Right lobe of liver (tissue), 6 donors: Measurements from ENCODE around the gene GPR84. TPM values are rescaled to one million over a fixed set of nuclear protein-coding genes. Genes with fewer than 3 reads are reported as not detected.

Experiments used
- ATAC-seq, 4 donors: fragments of 200-7000 bp; cut with Tn5 transposase; one replicate each; pipeline ENCODE4 v1.9.1; 2020; ENCODE audit warnings: mild to moderate bottlenecking in 4 of 4, moderate library complexity in 4 of 4
- DNase-seq, 3 donors: peaks; one replicate each; pipeline ENCODE4 v3.0.0-alpha.2; 2020
- H3K27ac ChIP-seq, 3 donors: fragments of 200-600 bp; one replicate each; pipeline ENCODE4 v1.8.0; 2022
- H3K27me3 ChIP-seq, 2 donors: fragments of 200-600 bp; one replicate each; pipeline ENCODE4 v1.8.0; 2022
- H3K36me3 ChIP-seq, 4 donors: fragments of 200-600 bp; sonication (generic) in 1 of 4; one replicate each; pipeline versions ENCODE4 v1.5.1 to v1.8.0; 2017 to 2022; ENCODE audit warnings: control low read depth in 1 of 4
- H3K4me1 ChIP-seq, 4 donors: fragments of 200-600 bp; sonication (generic) in 1 of 4; one replicate each; pipeline versions ENCODE4 v1.5.1 to v1.8.0; 2017 to 2022; ENCODE audit warnings: control low read depth in 1 of 4
- H3K4me3 ChIP-seq, 3 donors: fragments of 200-600 bp; one replicate each; pipeline ENCODE4 v1.8.0; 2022
- H3K9me3 ChIP-seq, 4 donors: fragments of 200-600 bp; sonication (generic) in 1 of 4; one replicate each; pipeline versions ENCODE4 v1.5.1 to v1.8.0; 2017 to 2022; ENCODE audit warnings: control low read depth in 1 of 4
- CTCF ChIP-seq, 4 donors: fragments of 200-600 bp in 3 of 4; fragments of 450-650 bp in 1 of 4; IDR thresholded peaks; one replicate each; pipeline versions ENCODE4 v1.5.1 to v1.8.0; 2016 to 2022; ENCODE audit warnings: antibody characterized with exemption in 4 of 4, mild to moderate bottlenecking in 2 of 4
- POLR2A ChIP-seq: fragments of 450-650 bp; IDR thresholded peaks from one replicate; pipeline ENCODE4 v1.6.1; 2017; ENCODE audit warnings: antibody characterized with exemption, mild to moderate bottlenecking
- WGBS: methylation state at CpG from one replicate; pipeline ENCODE4 v1.1.6; 2018; ENCODE audit warnings: low coverage, low lambda C conversion rate; ENCODE audit not compliant: insufficient coverage; ENCODE audit errors: missing lambda C conversion rate; 5-methylcytosine and 5-hydroxymethylcytosine counted together
- intact Hi-C, 2 donors: fragments of 100-400 bp; cut with DNase I; formaldehyde crosslinking; loops; one replicate each; pipeline versions ENCODE4 v1.11.2 to v1.14.1; 2022
- total RNA-seq, 6 experiments: library from RNA; depleted of rRNA in 2 of 6; stranded (reverse); fragments of >200 nt in 2 of 6; fragmentation: NEBNext Ultra II Directional in 3 of 6; extraction: Animal tissue kit (Norgen Biotek cat#: 25700) in 3 of 6; gene quantifications; one replicate each; pipeline versions ENCODE4 v1.1.0 to v1.2.4, GENCODE V29; 2016 to 2023
- donor health status: DM: no; HTN: yes; CAD: no.
- donor health status: DM: no; HTN: no; CAD: no.
- donor health status: DM: no; HTN: no; CAD: no.
- donor health status: DM: no; HTN: yes; CAD: no.
- donor health status: DM: no; HTN: yes; CAD: no.

Gene GPR84
- total RNA-seq, 6 experiments from 2014 or later, result 0.35 TPM; not detected in 5

GRCh38 chr12:54405106-54405505 lies 40.8 kb upstream of the GPR84 start:
- no peaks in the 10 kb centered on the region for H3K4me1 ChIP-seq
- no peaks in the 10 kb centered on the region for H3K9me3 ChIP-seq
- H3K27ac ChIP-seq, result no peak overlapping the region
- intact Hi-C loops, result no loop called here
- 81% methylated on average over 3 of the region's 10 CpGs for WGBS
- ATAC-seq (no peak), DNase-seq (no peak)
- peaks cover 10 to 88% (median 49%) of the 10 kb centered on the region in 4 donors for H3K36me3 ChIP-seq
- H3K4me3 ChIP-seq, result no peak overlapping the region
- no peaks in the 10 kb centered on the region for H3K27me3 ChIP-seq
- no peak for TF ChIP-seq CTCF (IDR thresholded peaks at IDR 0.05)
- TF ChIP-seq POLR2A, result no peak

DNA sequence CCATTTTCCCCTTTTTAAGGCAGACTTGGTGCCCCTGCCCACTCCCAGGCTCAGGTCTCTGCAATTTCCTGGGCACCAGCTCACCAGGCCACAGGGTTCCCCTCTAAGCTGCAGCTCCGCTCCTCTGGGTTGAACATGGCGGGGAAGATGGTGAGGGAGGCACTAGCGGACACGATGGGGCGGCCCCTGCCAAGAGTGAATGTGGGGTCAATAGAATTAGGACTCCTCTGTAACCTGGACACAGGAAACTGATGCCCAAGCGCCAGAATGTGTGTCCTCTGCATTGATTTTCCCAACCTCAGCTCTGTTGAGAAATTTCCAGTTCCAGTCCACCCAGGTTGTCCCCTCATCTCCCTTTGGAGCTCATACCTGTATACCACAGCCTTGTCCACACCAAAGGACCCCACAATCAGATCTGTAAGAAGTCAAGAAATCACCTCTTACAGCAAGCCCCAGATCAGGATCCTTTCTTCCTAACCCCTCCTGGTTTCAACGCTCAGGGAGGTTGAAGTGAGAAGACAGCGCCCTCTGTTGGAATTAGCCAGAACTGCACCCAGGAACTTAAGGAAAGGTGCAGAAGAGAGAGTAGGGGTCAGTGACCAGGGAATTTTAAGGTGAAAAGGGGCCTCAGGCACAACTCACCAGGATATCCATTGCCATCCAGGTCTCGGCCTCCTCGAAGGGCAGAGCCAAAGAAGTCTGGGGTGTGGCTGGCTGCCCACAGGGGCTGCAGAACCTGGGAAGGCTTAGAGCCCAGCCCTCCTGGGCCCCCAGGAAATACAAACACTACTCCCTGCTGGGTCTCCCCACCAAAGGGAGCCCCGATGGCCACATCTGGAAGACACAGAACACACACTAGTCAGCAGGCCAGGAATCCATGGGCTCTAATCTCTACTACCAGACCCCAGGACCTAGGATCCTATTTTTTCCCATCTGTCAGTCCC lies 40.0 kb upstream of the GPR84 start:
- ATAC-seq (peak; percentile 26 to 64 (median 47)), DNase-seq (no peak)
- H3K27ac ChIP-seq, result no peak overlapping the region

GRCh38 chr12:54401119-54401518 lies 36.8 kb upstream of the GPR84 start:
- no peak for ATAC-seq
- intact Hi-C loops, result loop anchor here in 1 of 2 donors (5.0 kb wide), 1 partner anchor 36 kb away; no protein-coding TSS in a partner anchor
- Histone ChIP-seq H3K36me3 (peaks cover 27 to 98% (median 60%) of the 10 kb centered on the region in 4 donors), H3K4me3 (no peak overlapping the region), H3K9me3 (no peaks in the 10 kb centered on the region), H3K27ac (no peak overlapping the region), H3K27me3 (no peaks in the 10 kb centered on the region), H3K4me1 (no peaks in the 10 kb centered on the region)
- WGBS, result 90% methylated on average over 2 of the region's 2 CpGs
- no peak for DNase-seq
- no peak for TF ChIP-seq CTCF (IDR thresholded peaks at IDR 0.05)

More for the DNA sequence above, 40.0 kb upstream of the GPR84 start:
- 15% methylated on average over 6 of the region's 11 CpGs for WGBS
- Histone ChIP-seq H3K4me3 (no peak overlapping the region), H3K9me3 (no peaks in the 10 kb centered on the region), H3K27me3 (no peaks in the 10 kb centered on the region), H3K36me3 (peaks cover 10 to 96% (median 52%) of the 10 kb centered on the region in 4 donors), H3K4me1 (no peaks in the 10 kb centered on the region)
- TF ChIP-seq POLR2A (no peak), CTCF (IDR thresholded peaks at IDR 0.05) (peak; percentile 88 to 92 (median 91))
- intact Hi-C loops, result loop anchor here in 1 of 2 donors (5.0 kb wide), 1 partner anchor 33 kb away; no protein-coding TSS in a partner anchor

- DNase-seq (peak; percentile 78 to 88 (median 85)), ATAC-seq (peak; percentile 86 to 93 (median 90))
- peaks cover 28 to 96% (median 63%) of the 10 kb centered on the region in 4 donors for H3K36me3 ChIP-seq
- no peaks in the 10 kb centered on the region for H3K4me1 ChIP-seq
- H3K27me3 ChIP-seq, result no peaks in the 10 kb centered on the region
- 61% methylated on average over 5 of the region's 8 CpGs for WGBS
- TF ChIP-seq POLR2A (no peak), CTCF (IDR thresholded peaks at IDR 0.05) (peak; percentile 98)
- no peak overlapping the region for H3K27ac ChIP-seq
- no peak overlapping the region for H3K4me3 ChIP-seq
- no peaks in the 10 kb centered on the region for H3K9me3 ChIP-seq
- intact Hi-C loops, result loop anchor here in 1 of 2 donors (5.0 kb wide), 1 partner anchor 43 kb away; no protein-coding TSS in a partner anchor
Observed at GRCh38 chr12:54398995-54399793, 34.9 kb upstream of the GPR84 start.
